Coronary artery (tissue), 2 donors: ENCODE measurements around the gene DSE.
A peak's percentile ranks its signal among the peaks of the same experiment; 100 is the strongest.

Source experiments
- DNase-seq: peaks from one replicate; pipeline ENCODE4 v3.0.0-alpha.2; 2017; ENCODE audit warnings: low spot score
- H3K27ac ChIP-seq, 2 donors: fragments of 200-600 bp; sonication (generic); one replicate each; pipeline ENCODE4 v1.5.1; 2016 to 2019
- H3K4me3 ChIP-seq: fragments of 200-600 bp; sonication (generic); 2 replicates; pipeline ENCODE4 v1.5.1; 2016; ENCODE audit warnings: mild to moderate bottlenecking, moderate library complexity
- TF ChIP-seq, protein P1 (sequence below): fragments of 200-600 bp; sonication (generic); IDR thresholded peaks from one replicate; pipeline ENCODE4 v1.5.1; 2019; ENCODE audit warnings: antibody characterized with exemption

The DSE gene

DNA sequence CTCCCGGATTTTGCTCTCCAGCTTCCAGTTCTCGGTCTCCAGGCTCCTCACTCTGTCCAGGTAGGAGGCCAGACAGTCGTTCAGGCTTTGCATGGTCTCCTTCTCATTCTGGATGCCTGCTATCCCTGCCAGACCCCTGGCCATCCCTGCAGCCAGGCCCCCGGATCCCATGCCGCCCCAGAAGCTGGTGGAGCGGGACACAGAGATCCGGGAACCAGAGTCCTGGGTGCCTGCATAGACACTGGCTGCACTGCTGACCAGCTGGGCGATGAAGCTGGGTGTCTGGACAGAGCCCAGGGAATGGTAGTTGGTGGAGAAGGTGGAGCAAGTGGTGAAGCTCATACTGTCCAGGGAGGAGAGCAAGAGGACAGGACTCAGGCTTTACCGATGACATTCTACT lies 87.5 kb downstream of the DSE start:
- TF ChIP-seq, protein P1, sequence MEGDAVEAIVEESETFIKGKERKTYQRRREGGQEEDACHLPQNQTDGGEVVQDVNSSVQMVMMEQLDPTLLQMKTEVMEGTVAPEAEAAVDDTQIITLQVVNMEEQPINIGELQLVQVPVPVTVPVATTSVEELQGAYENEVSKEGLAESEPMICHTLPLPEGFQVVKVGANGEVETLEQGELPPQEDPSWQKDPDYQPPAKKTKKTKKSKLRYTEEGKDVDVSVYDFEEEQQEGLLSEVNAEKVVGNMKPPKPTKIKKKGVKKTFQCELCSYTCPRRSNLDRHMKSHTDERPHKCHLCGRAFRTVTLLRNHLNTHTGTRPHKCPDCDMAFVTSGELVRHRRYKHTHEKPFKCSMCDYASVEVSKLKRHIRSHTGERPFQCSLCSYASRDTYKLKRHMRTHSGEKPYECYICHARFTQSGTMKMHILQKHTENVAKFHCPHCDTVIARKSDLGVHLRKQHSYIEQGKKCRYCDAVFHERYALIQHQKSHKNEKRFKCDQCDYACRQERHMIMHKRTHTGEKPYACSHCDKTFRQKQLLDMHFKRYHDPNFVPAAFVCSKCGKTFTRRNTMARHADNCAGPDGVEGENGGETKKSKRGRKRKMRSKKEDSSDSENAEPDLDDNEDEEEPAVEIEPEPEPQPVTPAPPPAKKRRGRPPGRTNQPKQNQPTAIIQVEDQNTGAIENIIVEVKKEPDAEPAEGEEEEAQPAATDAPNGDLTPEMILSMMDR, result no peak
- Histone ChIP-seq H3K27ac (no peak overlapping the region), H3K4me3 (no peak overlapping the region)
- DNase-seq, result no peak

DNA sequence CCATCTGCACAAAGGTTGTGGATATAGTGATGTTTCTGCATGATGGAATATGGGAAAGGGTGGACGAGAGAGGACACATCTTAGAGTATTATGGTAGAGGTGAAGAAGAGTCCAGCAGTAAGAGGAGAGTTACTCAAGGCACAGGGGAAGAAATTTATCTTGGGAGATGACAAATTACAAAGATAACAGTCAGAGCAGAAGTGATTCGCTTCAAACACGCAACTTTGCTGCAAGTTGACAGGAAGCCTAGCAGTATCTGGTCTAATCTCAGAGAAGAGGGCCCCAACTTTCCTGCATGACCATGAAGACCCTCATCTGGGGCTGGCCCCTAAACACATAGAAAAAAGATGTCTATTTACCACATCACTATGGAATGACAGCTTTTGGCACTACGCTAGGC lies 89.2 kb downstream of the DSE start:
- no peak overlapping the region for H3K27ac ChIP-seq
- TF ChIP-seq, protein P1, result no peak
- no peak for DNase-seq
- H3K4me3 ChIP-seq, result no peak overlapping the region

DNA sequence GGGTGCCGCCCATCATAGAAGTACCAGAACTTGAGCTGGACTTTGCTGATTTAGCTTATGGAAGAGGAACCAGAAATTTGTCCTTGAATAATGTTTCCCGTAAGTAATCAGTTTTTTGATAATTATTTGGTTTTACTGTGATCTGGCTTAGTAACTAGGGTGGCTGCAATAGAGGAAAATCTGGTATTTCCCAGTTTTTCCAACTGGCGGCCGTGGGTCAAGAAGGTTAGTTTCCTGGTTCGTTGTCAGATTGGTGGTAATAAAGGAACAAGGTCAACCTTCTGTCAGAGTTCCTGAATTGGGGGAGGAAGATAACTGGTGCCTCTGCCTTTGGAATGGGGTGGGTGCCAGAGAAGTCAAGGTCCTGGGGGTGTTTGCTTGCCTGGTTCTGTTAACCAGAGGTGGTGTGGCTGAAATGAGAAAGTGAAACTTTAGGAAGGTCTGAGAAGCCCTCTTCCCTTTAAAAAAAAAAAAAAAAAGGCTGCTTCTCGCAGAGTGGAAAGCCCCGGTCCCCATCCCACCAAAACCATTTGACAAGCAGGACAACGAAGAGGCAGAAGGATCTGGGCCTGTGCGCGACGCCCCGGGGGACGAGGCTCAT lies 90.7 kb downstream of the DSE start, which contains the start of gene CALHM6:
CALHM6 (plus strand) TSS at position 45 of the 601 bp plus-strand sequence; CDS start at position 600, 555 bp downstream.
- Histone ChIP-seq H3K27ac (peak within 1 kb of the TSS in 1 of 2 donors; percentile 37), H3K4me3 (peak within 1 kb of the TSS; percentile 73)
- TF ChIP-seq, protein P1, result no peak
- DNase-seq, result no peak

DNA sequence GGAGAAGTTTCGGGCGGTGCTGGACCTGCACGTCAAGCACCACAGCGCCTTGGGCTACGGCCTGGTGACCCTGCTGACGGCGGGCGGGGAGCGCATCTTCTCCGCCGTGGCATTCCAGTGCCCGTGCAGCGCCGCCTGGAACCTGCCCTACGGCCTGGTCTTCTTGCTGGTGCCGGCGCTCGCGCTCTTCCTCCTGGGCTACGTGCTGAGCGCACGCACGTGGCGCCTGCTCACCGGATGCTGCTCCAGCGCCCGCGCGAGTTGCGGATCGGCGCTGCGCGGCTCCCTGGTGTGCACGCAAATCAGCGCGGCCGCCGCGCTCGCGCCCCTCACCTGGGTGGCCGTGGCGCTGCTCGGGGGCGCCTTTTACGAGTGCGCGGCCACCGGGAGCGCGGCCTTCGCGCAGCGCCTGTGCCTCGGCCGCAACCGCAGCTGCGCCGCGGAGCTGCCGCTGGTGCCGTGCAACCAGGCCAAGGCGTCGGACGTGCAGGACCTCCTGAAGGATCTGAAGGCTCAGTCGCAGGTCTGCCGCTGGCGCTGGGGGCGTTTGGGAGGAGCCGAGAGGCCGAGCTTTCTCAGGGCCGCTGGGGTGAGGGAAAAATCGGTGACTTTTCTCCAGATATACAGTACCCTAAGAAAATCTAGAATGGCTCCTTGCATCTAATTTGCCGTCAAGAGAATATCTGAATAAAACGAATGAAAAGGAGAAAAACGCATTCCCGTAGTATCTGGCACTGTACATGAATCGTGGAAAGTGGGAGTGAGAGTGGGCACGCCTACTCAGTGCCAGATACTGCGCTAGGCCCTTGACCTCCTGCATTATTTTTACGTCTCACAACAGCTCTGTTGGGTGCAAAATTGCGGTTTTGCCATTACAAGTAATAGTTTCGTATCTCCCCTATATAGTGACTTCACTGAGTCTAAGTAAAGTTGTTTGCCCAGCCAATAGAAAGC lies 91.5 kb downstream of the DSE start:
- H3K27ac ChIP-seq, result peak overlapping the region in 1 of 2 donors; percentile 37
- peak overlapping the region; percentile 73 for H3K4me3 ChIP-seq
- DNase-seq, result no peak
- TF ChIP-seq, protein P1, result no peak

DNA sequence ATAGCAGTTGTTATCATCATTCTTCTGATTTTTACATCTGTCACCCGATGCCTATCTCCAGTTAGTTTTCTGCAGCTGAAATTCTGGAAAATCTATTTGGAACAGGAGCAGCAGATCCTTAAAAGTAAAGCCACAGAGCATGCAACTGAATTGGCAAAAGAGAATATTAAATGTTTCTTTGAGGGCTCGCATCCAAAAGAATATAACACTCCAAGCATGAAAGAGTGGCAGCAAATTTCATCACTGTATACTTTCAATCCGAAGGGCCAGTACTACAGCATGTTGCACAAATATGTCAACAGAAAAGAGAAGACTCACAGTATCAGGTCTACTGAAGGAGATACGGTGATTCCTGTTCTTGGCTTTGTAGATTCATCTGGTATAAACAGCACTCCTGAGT lies 92.6 kb downstream of the DSE start:
- H3K4me3 ChIP-seq, result no peak overlapping the region
- H3K27ac ChIP-seq, result no peak overlapping the region
- no peak for DNase-seq
- TF ChIP-seq, protein P1, result no peak

DNA sequence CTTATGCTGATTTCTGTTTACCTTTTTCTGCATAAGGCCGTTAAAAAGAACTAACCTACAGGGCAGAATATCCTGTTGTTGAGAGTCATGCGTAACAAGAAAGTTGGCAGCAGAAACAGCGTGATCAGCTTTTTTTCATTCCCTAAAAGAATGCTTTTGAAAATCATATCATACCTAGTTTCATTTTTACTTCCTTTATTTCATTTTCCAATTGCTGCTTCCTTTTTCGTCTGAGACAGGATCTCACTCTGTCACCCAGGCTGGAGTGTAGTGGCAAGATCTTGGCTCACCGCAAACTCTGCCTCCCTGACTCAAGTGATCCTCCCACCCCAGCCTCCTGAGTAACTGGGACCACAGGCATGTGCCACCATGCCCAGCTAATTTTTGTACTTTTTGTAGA lies 94.5 kb downstream of the DSE start:
- no peak for DNase-seq
- H3K4me3 ChIP-seq, result no peak overlapping the region
- TF ChIP-seq, protein P1, result no peak
- H3K27ac ChIP-seq, result no peak overlapping the region
